NOMO-1 (cell line): ENCODE results near the gene GOT1.

ENCODE experiments used
- DNase-seq, 2 experiments: peaks; one replicate each; lab custom pipeline; 2025; ENCODE audit not compliant: unreplicated experiment in 2 of 2; lab: John Stamatoyannopoulos, UW

GOT1 gene

GRCh38 chr10:99430451-99431189, at the start of gene GOT1:
GOT1 (minus strand) TSS chr10:99430624; CDS start chr10:99430565, 59 bp downstream.
- DNase-seq: peak; percentile 97 to 98

- DNase-seq: no peak
Observed at GRCh38 chr10:99470327-99470726, 39.9 kb upstream of the GOT1 start.

GRCh38 chr10:99467236-99467999, 37.0 kb upstream of the GOT1 start:
- no peak for DNase-seq

GRCh38 chr10:99466632-99467223, 36.3 kb upstream of the GOT1 start:
- DNase-seq: no peak

- DNase-seq: no peak
Observed at GRCh38 chr10:99461230-99461629, 30.8 kb upstream of the GOT1 start.

- no peak for DNase-seq
Observed at GRCh38 chr10:99460070-99460469, 29.6 kb upstream of the GOT1 start.

- no peak for DNase-seq
Observed at GRCh38 chr10:99459217-99459616, 28.8 kb upstream of the GOT1 start.

- no peak for DNase-seq
Observed at GRCh38 chr10:99457813-99458212, 27.4 kb upstream of the GOT1 start.

- DNase-seq: no peak
Observed at GRCh38 chr10:99456931-99457288, 26.5 kb upstream of the GOT1 start.

- DNase-seq: no peak
Observed at GRCh38 chr10:99456207-99456930, 25.9 kb upstream of the GOT1 start.

- no peak for DNase-seq
Observed at GRCh38 chr10:99451981-99452380, 21.6 kb upstream of the GOT1 start.

- DNase-seq: no peak
Observed at GRCh38 chr10:99451499-99451788, 21.0 kb upstream of the GOT1 start.

GRCh38 chr10:99450624-99451498, 20.4 kb upstream of the GOT1 start:
- DNase-seq: no peak

- no peak for DNase-seq
Observed at GRCh38 chr10:99450156-99450555, 19.7 kb upstream of the GOT1 start.

- no peak for DNase-seq
Observed at GRCh38 chr10:99449023-99449422, 18.6 kb upstream of the GOT1 start.

- no peak for DNase-seq
Observed at GRCh38 chr10:99444383-99445045, 14.1 kb upstream of the GOT1 start.

GRCh38 chr10:99443500-99443899, 13.1 kb upstream of the GOT1 start:
- peak; percentile 46 to 79 for DNase-seq

- no peak for DNase-seq
Observed at GRCh38 chr10:99442394-99442793, 12.0 kb upstream of the GOT1 start.

GRCh38 chr10:99438890-99439289, 8.5 kb upstream of the GOT1 start:
- no peak for DNase-seq
